GM08714 (cell line): Measurements from ENCODE around the gene CARD10.
"Not testable (repeated sequence)": the region's sequence is repeated elsewhere in the genome, so short reads cannot be mapped to it uniquely, and the experiment has no call there.

ENCODE experiments used
- H3K4me3 ChIP-seq: fragments of 200-500 bp; sonication (Bioruptor generic); 2 replicates; pipeline ENCODE4 v1.5.1; 2014; ENCODE audit warnings: mild to moderate bottlenecking, low read length, inconsistent platforms
- ZNF274 ChIP-seq: IDR thresholded peaks from 2 replicates; pipeline ENCODE4 v1.6.1; 2012; ENCODE audit warnings: mild to moderate bottlenecking, low read depth, low read length

CARD10 gene

GRCh38 chr22:37469416-37470086, 49.7 kb downstream of the CARD10 start:
- TF ChIP-seq ZNF274 = no peak
- H3K4me3 ChIP-seq = no peak overlapping the region

- not testable (repeated sequence) for H3K4me3 ChIP-seq
Observed at GRCh38 chr22:37468201-37468695, 51.0 kb downstream of the CARD10 start.

- no peak overlapping the region for H3K4me3 ChIP-seq
- no peak for TF ChIP-seq ZNF274
Observed at GRCh38 chr22:37467391-37467955, 51.7 kb downstream of the CARD10 start.

GRCh38 chr22:37464181-37464580, 55.0 kb downstream of the CARD10 start:
- no peak overlapping the region for H3K4me3 ChIP-seq
- no peak for TF ChIP-seq ZNF274

GRCh38 chr22:37462983-37463382, 56.2 kb downstream of the CARD10 start:
- no peak overlapping the region for H3K4me3 ChIP-seq
- no peak for TF ChIP-seq ZNF274

- no peak for TF ChIP-seq ZNF274
- H3K4me3 ChIP-seq = no peak overlapping the region
Observed at GRCh38 chr22:37462436-37462835, 56.8 kb downstream of the CARD10 start.

- H3K4me3 ChIP-seq = no peak overlapping the region
- TF ChIP-seq ZNF274 = no peak
Observed at GRCh38 chr22:37461961-37462360, 57.3 kb downstream of the CARD10 start.

- no peak overlapping the region for H3K4me3 ChIP-seq
- TF ChIP-seq ZNF274 = no peak
Observed at GRCh38 chr22:37460684-37461083, 58.5 kb downstream of the CARD10 start.

GRCh38 chr22:37459206-37459605, 60.0 kb downstream of the CARD10 start:
- TF ChIP-seq ZNF274 = no peak
- H3K4me3 ChIP-seq = no peak overlapping the region

- TF ChIP-seq ZNF274 = no peak
- H3K4me3 ChIP-seq = no peak overlapping the region
Observed at GRCh38 chr22:37457093-37457893, 61.9 kb downstream of the CARD10 start.

- no peak overlapping the region for H3K4me3 ChIP-seq
- TF ChIP-seq ZNF274 = no peak
Observed at GRCh38 chr22:37456346-37456745, 62.9 kb downstream of the CARD10 start.

GRCh38 chr22:37455896-37456295, 63.3 kb downstream of the CARD10 start:
- no peak overlapping the region for H3K4me3 ChIP-seq
- no peak for TF ChIP-seq ZNF274

GRCh38 chr22:37454857-37455686, 64.1 kb downstream of the CARD10 start:
- H3K4me3 ChIP-seq = no peak overlapping the region
- TF ChIP-seq ZNF274 = no peak

- H3K4me3 ChIP-seq = no peak overlapping the region
- no peak for TF ChIP-seq ZNF274
Observed at GRCh38 chr22:37453696-37454095, 65.5 kb downstream of the CARD10 start.
